DND-41 (cell line): ENCODE results near the gene NTS.

Experiments used
- ATAC-seq: fragments of 200-7000 bp; cut with Tn5 transposase; 3 replicates; pipeline ENCODE4 v1.9.1; 2021; ENCODE audit warnings: low read depth; ENCODE audit not compliant: insufficient read depth
- DNase-seq: peaks from one replicate; pipeline ENCODE4 v3.0.0-alpha.2; 2020
- H2AFZ ChIP-seq: 2 replicates; pipeline ENCODE4 v1.6.0; 2012; ENCODE audit warnings: low read depth, low read length
- H3K27ac ChIP-seq: 2 replicates; pipeline ENCODE4 v1.5.1; 2012; ENCODE audit warnings: low read length, inconsistent platforms
- H3K27me3 ChIP-seq: fragments of 200-600 bp; sonication (generic); 2 replicates; pipeline ENCODE4 v1.6.0; 2012; ENCODE audit warnings: low read length, mild to moderate bottlenecking, inconsistent platforms; ENCODE audit not compliant: insufficient read depth, poor library complexity
- H3K36me3 ChIP-seq: 2 replicates; pipeline ENCODE4 v1.5.1; 2012; ENCODE audit warnings: low read length, inconsistent platforms; ENCODE audit not compliant: insufficient read depth
- H3K4me1 ChIP-seq: 2 replicates; pipeline ENCODE4 v1.5.1; 2012; ENCODE audit warnings: mild to moderate bottlenecking, low read length; ENCODE audit not compliant: insufficient read depth
- H3K4me2 ChIP-seq: 2 replicates; pipeline ENCODE4 v1.6.0; 2012; ENCODE audit warnings: mild to moderate bottlenecking, moderate library complexity, low read length, inconsistent platforms; ENCODE audit not compliant: insufficient read depth
- H3K4me3 ChIP-seq, 2 experiments: fragments of 200-600 bp in 1 of 2; shearing (Covaris generic) in 1 of 2; 2 replicates each; pipeline ENCODE4 v1.5.1; 2012 to 2016; ENCODE audit warnings: inconsistent platforms in 2 of 2, low read length in 2 of 2, mild to moderate bottlenecking in 2 of 2, low read depth in 1 of 2, moderate library complexity in 1 of 2
- H3K79me2 ChIP-seq: 2 replicates; pipeline ENCODE4 v1.6.0; 2012; ENCODE audit warnings: low read length, inconsistent platforms; ENCODE audit not compliant: insufficient read depth
- H3K9ac ChIP-seq: 2 replicates; pipeline ENCODE4 v1.6.0; 2012; ENCODE audit warnings: low read depth, mild to moderate bottlenecking, inconsistent platforms, low read length, moderate library complexity
- H3K9me3 ChIP-seq: 2 replicates; pipeline ENCODE4 v1.5.1; 2012; ENCODE audit warnings: low read length, moderate library complexity, mild to moderate bottlenecking, inconsistent platforms; ENCODE audit not compliant: insufficient read depth, severe bottlenecking
- H4K20me1 ChIP-seq: 2 replicates; pipeline ENCODE4 v1.6.0; 2012; ENCODE audit warnings: low read length; ENCODE audit not compliant: insufficient read depth
- EZH2 ChIP-seq: IDR thresholded peaks from 3 replicates; pipeline ENCODE4 v1.6.1; 2012; ENCODE audit warnings: borderline replicate concordance, low read depth, mild to moderate bottlenecking, moderate library complexity, low read length, inconsistent platforms; ENCODE audit not compliant: severe bottlenecking
- TF ChIP-seq, protein P1 (sequence below): IDR thresholded peaks from 2 replicates; pipeline ENCODE4 v1.5.1; 2012; ENCODE audit warnings: borderline replicate concordance, low read length, moderate library complexity, mild to moderate bottlenecking; ENCODE audit not compliant: poor library complexity, severe bottlenecking; ENCODE audit errors: extremely low read depth

NTS gene

DNA sequence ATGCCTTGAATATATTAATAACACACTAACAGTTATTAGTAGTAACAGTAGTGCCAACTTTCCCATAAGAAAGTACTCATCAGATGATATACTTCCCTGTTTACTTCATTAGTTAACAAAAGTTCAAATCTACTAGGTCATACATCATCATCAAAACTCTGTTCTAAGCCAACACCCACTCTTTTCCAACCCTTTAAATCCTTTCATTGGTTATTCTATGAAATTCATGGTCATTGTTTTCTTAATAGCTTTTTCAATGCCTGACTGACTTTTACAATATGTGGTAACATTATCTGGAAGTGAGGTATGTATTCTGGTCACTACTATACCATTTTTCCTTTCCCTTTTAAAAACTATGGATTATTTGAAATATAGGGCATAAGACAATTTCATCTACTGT, 9.7 kb downstream of the NTS start:
- ATAC-seq = no peak
- H3K9ac ChIP-seq = no peak overlapping the region
- no peaks in the 10 kb centered on the region for H3K9me3 ChIP-seq
- H4K20me1 ChIP-seq = no peaks in the 10 kb centered on the region
- no peak overlapping the region for H2AFZ ChIP-seq
- H3K79me2 ChIP-seq = no peaks in the 10 kb centered on the region
- H3K27ac ChIP-seq = no peak overlapping the region
- H3K36me3 ChIP-seq = no peaks in the 10 kb centered on the region
- H3K27me3 ChIP-seq = no peaks in the 10 kb centered on the region
- no peak for TF ChIP-seq EZH2
- TF ChIP-seq, protein P1, sequence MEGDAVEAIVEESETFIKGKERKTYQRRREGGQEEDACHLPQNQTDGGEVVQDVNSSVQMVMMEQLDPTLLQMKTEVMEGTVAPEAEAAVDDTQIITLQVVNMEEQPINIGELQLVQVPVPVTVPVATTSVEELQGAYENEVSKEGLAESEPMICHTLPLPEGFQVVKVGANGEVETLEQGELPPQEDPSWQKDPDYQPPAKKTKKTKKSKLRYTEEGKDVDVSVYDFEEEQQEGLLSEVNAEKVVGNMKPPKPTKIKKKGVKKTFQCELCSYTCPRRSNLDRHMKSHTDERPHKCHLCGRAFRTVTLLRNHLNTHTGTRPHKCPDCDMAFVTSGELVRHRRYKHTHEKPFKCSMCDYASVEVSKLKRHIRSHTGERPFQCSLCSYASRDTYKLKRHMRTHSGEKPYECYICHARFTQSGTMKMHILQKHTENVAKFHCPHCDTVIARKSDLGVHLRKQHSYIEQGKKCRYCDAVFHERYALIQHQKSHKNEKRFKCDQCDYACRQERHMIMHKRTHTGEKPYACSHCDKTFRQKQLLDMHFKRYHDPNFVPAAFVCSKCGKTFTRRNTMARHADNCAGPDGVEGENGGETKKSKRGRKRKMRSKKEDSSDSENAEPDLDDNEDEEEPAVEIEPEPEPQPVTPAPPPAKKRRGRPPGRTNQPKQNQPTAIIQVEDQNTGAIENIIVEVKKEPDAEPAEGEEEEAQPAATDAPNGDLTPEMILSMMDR = no peak
- DNase-seq = no peak
- no peak overlapping the region for H3K4me3 ChIP-seq
- no peak overlapping the region for H3K4me2 ChIP-seq
- H3K4me1 ChIP-seq = no peaks in the 10 kb centered on the region

DNA sequence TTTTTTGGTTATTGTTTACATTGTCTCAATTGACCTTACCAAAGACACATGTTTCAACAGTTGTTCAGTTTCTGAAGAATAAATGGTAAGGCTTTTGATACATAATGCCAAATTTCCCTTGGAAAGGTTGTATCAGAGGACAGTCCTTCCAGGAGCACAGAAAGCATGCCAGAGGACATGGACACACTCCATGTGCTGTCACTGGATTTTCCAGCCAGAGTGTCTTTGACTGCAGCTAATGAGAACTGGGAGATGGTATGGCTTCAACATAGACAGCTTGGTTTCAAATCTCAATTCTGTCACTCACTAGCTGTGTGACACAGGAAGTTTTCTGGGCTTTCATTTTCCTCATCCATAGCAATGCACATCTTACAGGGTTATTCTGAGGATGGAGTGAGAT, 20.6 kb downstream of the NTS start:
- ATAC-seq (no peak), DNase-seq (no peak)
- Histone ChIP-seq H3K4me2 (no peak overlapping the region), H3K4me1 (no peaks in the 10 kb centered on the region), H3K27ac (no peak overlapping the region), H3K9ac (no peak overlapping the region), H2AFZ (no peak overlapping the region), H3K36me3 (no peaks in the 10 kb centered on the region), H3K27me3 (no peaks in the 10 kb centered on the region), H4K20me1 (no peaks in the 10 kb centered on the region), H3K9me3 (no peaks in the 10 kb centered on the region), H3K4me3 (no peak overlapping the region), H3K79me2 (no peaks in the 10 kb centered on the region)
- TF ChIP-seq, protein P1 = no peak
- TF ChIP-seq EZH2 = no peak

DNA sequence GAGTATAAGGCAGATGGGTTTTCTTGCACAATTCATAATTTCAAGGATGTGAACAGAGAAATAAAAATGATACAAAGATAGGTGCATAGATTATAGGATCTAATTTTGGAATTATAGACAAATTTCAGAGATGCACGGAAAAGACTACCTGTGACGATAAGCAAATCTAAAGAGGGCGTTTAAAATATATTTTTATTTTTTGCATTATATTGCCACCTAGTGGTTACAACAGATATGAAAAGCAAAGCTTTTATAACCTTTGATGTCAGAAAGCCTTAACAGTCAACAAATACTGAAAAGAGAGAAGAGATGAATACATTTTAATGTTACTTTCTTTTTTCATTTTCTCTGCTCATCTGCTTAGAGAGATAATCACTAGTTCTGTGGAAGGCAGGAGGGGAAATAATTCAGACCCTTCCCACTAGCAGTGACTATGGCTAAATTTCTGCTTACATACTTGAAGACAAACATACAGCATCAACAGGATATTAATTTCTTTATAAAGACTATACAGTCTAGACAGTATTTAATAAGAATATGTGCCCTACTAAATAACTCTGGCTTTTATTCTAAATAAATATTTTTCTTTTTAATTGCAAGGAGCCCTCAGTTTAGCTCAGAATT, 46.3 kb downstream of the NTS start:
- no peaks in the 10 kb centered on the region for H3K4me1 ChIP-seq
- H3K27ac ChIP-seq = no peak overlapping the region
- H3K9ac ChIP-seq = no peak overlapping the region
- H3K9me3 ChIP-seq = no peaks in the 10 kb centered on the region
- no peak overlapping the region for H3K4me3 ChIP-seq
- TF ChIP-seq, protein P1 = peak; percentile 68
- no peak for TF ChIP-seq EZH2
- H3K4me2 ChIP-seq = no peak overlapping the region
- no peak for DNase-seq
- ATAC-seq = peak; percentile 62; the same call in 2 of the 3 replicates
- H2AFZ ChIP-seq = no peak overlapping the region
- no peaks in the 10 kb centered on the region for H3K79me2 ChIP-seq
- no peaks in the 10 kb centered on the region for H3K36me3 ChIP-seq
- no peaks in the 10 kb centered on the region for H4K20me1 ChIP-seq
- H3K27me3 ChIP-seq = no peaks in the 10 kb centered on the region

DNA sequence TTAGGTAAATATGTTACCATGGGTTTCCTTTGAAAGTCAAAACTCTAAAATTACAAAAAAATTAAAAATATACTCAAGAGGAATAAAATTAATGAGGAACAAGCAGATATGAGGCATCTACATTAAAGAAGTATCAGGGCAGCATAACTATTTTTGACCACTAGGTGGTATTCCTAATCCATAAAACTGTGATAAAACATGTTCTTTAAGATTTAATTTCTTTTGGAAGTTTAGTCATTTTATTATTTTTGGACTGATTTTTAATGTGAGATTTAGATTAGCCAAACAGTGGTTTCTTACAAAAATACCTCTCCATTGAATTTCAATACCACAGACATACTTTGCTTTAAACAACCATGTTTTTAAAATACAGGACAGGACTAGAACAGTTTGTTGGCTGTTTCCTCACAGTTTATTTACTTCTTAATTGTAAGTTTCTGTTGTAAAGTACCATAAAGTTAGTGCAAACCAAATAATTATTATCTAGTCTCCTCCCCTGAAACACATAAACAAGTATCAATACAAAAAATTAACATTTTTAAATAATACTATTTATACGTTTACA, 49.8 kb downstream of the NTS start:
- Histone ChIP-seq H3K4me2 (no peak overlapping the region), H3K9me3 (no peaks in the 10 kb centered on the region), H3K9ac (no peak overlapping the region), H3K4me3 (no peak overlapping the region), H4K20me1 (no peaks in the 10 kb centered on the region), H3K27me3 (no peaks in the 10 kb centered on the region), H3K36me3 (no peaks in the 10 kb centered on the region), H3K4me1 (no peaks in the 10 kb centered on the region), H3K79me2 (no peaks in the 10 kb centered on the region), H3K27ac (no peak overlapping the region), H2AFZ (no peak overlapping the region)
- TF ChIP-seq, protein P1 = peak; percentile 68
- TF ChIP-seq EZH2 = no peak
- DNase-seq (no peak), ATAC-seq (no peak)
